GM13976 (cell line): ENCODE data around the gene PTGES2.

Source experiments
- DNase-seq: peaks from one replicate; pipeline ENCODE4 v3.0.0; 2012; ENCODE audit warnings: low spot score
- in situ Hi-C: fragments of 300-500 bp; cut with MboI; formaldehyde crosslinking; loops from one replicate; pipeline ENCODE4 v1.12.0; 2022; ENCODE audit warnings: low sequenced_read_pairs, mixed read lengths, inconsistent platforms; ENCODE audit not compliant: unreplicated experiment
- TF ChIP-seq, protein P1 (sequence below): IDR thresholded peaks from 2 replicates; pipeline ENCODE4 v1.5.1; 2012; ENCODE audit warnings: borderline replicate concordance, mild to moderate bottlenecking; ENCODE audit not compliant: insufficient read depth; ENCODE audit errors: extremely low read depth, missing control alignments, control extremely low read depth

Gene PTGES2

DNA sequence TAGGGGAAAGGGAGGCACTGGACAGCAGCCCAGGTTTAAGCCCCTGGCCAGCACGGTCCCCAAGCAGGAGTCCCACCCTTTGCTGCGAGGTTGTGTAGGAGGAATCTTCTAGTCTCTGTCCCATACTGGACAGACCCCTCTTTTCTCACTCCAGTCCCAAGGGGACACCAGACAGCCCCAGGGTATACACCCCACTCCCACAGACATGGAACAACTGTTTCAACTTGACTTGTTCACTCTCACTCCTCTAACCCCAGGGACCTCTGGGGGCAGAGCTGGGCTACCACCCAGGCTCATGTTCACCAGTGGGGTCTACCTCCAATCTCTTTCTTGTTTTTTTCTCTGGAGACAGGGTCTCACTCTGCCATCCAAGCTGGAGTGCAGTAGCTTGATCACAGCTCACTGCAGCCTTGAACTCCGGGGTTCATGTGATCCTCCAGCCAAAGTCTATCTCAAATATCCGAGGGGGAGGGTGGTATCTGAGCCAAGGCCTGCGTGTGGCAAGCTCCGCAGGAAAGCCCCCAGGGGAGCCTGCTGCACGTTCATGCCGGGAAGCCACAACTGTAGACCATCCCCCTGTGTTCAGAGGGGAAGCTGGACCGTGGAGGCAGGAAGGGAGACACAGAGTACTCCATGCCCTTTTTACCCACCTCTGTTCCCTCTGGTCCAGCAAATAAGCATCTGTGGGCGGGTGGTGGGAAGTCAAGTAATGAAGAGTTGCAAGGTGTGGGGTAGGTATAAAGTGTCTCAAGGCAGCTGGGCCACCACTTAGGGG lies 1.8 kb downstream of the PTGES2 start:
- DNase-seq: no peak
- TF ChIP-seq, protein P1, sequence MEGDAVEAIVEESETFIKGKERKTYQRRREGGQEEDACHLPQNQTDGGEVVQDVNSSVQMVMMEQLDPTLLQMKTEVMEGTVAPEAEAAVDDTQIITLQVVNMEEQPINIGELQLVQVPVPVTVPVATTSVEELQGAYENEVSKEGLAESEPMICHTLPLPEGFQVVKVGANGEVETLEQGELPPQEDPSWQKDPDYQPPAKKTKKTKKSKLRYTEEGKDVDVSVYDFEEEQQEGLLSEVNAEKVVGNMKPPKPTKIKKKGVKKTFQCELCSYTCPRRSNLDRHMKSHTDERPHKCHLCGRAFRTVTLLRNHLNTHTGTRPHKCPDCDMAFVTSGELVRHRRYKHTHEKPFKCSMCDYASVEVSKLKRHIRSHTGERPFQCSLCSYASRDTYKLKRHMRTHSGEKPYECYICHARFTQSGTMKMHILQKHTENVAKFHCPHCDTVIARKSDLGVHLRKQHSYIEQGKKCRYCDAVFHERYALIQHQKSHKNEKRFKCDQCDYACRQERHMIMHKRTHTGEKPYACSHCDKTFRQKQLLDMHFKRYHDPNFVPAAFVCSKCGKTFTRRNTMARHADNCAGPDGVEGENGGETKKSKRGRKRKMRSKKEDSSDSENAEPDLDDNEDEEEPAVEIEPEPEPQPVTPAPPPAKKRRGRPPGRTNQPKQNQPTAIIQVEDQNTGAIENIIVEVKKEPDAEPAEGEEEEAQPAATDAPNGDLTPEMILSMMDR: no peak
- in situ Hi-C loops: no loop called here

DNA sequence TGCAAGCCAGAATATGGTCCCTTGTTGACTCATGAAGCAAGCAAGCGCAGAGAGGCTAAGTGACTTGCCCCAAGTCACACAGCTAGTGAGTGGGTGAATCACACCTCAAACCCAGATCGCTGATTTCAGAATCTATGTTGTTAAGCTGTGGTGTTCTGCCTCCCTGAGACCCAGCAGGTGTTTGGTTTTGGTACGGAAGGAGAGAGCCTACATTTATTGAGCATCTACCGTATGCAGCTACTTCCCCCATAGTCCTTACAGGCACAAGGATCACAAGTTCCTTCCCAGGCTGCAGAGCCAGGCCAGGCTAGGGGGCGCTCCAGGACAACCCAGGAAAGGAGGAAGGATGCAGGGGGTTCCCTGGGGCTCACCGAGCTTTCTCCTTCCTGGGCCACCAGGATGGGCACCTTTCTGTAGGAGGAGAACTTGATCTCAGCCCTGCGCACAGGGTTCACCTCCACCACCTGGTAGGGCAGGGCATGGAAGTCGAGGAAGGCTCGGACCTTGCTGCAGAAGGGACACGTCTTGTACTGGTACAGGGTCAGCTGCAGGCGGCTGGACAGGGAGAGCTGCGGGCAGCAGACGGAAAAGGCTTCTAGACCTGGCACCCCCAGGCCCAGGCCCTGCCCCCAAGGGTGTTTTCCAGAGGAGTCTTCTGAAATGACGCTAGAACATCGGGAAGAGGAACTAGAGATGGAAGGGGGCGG lies 2.5 kb downstream of the PTGES2 start:
- in situ Hi-C loops: no loop called here
- DNase-seq: no peak

DNA sequence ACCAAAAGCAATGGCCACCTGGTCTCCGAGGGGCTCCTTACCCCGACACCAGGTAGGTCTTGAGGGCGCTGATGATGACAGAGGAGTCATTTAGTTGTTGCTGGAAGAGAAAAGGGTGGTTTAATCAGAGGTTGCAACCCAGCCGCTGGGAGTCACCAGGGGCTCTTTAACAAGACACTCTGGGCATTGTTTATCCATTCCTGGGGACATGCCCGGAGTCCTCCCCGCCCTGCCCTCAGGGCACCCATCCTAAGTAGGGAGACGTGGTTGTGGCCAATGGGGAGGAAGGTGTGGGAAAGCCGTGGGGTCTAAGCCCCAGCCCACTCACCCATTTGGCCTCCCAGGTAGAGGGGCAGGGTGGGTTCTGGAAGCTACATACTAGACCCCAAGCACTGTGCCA lies 3.1 kb downstream of the PTGES2 start:
- TF ChIP-seq, protein P1: no peak
- in situ Hi-C loops: no loop called here
- no peak for DNase-seq

More for the DNA sequence above, 2.5 kb downstream of the PTGES2 start:
- TF ChIP-seq, protein P1: peak; percentile 62

DNA sequence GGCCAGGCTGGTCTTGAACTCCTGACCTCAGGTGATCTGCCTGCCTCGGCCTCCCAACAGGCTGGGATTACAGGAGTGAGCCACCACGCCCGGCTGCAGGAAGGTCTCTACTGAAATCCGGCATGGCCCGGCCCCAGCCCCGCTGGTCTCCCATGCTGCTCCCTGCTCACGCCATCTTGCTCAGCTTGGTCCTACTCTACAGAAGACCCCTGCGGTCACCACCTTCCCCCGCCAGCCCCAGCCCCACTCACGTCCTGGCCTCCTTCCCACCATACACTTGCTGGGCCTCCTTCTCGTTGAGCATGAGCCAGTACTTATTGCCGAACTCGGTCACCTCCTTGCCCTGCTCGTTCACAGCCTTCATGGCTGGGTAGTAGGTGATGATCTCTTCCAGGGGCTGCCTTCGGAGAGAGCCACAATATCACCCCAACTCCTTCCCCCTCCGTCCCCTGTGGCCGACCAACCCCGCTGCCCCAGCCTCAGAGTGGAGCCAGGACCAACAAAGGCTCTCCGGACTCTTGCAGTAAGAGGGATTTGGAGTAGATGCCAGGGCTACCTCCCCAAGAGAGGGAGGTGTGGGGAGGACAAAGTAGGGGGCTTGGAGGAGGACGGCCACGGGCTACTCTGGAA lies 4.0 kb downstream of the PTGES2 start:
- TF ChIP-seq, protein P1: no peak
- in situ Hi-C loops: no loop called here
- DNase-seq: no peak

- DNase-seq: no peak
- in situ Hi-C loops: no loop called here
- TF ChIP-seq, protein P1: no peak
These were observed 4.7 kb downstream of the PTGES2 start for GRCh38 chr9:128122809-128123175.

DNA sequence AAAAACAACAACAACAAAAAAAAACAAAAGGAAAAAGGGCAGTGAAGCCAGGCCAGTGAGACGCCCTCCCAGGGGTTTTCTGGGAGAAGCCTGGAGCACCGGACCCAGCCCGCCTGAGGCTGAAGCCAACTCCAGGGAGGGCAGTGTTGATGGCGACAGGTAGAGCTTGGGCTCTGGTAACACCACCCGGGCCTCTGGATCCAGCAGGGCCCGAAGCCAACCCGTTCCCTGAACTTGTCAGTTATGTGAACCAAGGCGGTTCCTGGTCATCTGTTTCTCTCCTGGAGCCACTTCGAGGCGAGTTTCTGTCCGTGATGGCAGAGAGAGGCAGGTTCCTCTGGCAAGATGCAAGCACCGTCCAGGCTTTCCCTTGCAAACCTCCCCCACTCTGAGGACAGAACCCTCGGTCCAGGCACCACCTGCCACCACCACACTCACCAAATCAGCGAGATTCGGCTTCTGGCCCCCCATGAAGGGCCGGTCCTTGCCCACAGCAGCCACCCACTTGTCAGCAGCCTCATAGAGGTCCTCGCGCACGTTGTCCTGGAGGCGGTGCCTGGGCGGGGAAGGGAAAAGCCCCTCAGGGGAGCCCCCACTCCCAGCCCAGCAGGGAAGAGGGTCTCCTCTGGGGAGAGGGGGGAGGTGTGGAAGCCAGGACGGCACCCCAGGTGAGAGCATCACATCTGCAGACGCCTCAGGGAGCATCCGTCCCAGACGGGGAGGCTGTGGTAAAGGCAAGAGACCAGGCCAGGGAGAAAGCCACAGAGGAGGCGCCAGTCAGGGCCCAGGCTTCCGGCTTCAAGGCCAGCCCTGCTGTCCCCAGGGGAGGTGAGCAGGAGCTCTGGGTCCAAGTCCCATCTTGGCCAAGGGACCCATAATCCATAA lies 5.4 kb downstream of the PTGES2 start:
- TF ChIP-seq, protein P1: no peak
- no peak for DNase-seq
- in situ Hi-C loops: no loop called here
